Gastrocnemius medialis (tissue), 4 donors: Measurements from ENCODE around the gene TMPRSS9.

Experiments used
- POLR2A ChIP-seq, 2 donors: fragments of 450-650 bp; IDR thresholded peaks; one replicate each; pipeline ENCODE4 v1.6.1; 2017; ENCODE audit warnings: antibody characterized with exemption in 2 of 2, mild to moderate bottlenecking in 2 of 2, moderate library complexity in 2 of 2
- TF ChIP-seq, protein P1 (sequence below), 5 experiments: fragments of 450-650 bp in 3 of 5; fragments of 200-600 bp in 2 of 5; sonication (generic) in 2 of 5; IDR thresholded peaks in 4 of 5; conservative IDR thresholded peaks in 1 of 5; 1 replicate in 4 of 5; 2 replicates in 1 of 5; pipeline ENCODE4 v1.5.1; 2016 to 2019; ENCODE audit warnings: antibody characterized with exemption in 5 of 5, mild to moderate bottlenecking in 3 of 5, moderate library complexity in 3 of 5

DNA sequence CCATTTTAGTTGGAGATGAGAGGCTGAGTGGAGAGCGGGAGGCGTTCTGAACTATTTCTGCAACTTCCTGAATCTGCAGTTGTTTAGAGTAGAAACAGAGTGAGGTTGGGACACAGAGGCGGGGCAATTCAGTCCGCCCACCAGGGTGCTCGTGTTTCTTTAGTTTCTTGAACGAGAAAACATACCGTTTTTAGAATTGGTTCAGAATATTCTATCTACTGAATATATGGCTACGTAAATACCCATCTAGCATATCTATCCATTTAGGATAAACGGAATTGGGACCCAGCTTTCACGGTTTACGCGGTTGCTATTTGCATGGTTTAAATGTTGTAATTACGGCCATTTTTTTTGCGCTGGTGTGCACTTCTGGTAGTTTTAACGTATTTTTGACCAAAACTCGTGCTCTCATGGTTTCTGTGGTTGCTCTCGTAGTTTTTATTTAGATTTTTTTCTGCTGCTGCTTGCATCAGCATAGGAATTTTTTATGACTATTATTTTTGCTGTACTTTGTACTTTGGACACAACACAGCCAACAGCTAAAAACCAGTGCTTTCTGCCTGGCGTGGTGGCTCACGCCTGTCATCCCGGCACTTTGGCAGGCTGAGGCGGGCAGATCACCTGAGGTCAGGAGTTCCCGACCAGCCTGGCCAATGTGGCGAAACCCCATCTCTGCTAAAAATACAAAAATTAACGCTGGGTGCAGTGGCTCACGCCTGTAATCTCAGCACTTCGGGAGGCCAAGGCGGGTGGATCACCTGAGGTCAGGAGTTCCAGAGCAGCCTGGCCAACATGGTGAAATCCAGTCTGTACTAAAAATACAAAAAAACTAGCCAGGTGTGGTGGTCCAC lies 34.6 kb downstream of the TMPRSS9 start:
- TF ChIP-seq POLR2A (IDR thresholded peaks at IDR 0.05) = no peak
- TF ChIP-seq, protein P1, sequence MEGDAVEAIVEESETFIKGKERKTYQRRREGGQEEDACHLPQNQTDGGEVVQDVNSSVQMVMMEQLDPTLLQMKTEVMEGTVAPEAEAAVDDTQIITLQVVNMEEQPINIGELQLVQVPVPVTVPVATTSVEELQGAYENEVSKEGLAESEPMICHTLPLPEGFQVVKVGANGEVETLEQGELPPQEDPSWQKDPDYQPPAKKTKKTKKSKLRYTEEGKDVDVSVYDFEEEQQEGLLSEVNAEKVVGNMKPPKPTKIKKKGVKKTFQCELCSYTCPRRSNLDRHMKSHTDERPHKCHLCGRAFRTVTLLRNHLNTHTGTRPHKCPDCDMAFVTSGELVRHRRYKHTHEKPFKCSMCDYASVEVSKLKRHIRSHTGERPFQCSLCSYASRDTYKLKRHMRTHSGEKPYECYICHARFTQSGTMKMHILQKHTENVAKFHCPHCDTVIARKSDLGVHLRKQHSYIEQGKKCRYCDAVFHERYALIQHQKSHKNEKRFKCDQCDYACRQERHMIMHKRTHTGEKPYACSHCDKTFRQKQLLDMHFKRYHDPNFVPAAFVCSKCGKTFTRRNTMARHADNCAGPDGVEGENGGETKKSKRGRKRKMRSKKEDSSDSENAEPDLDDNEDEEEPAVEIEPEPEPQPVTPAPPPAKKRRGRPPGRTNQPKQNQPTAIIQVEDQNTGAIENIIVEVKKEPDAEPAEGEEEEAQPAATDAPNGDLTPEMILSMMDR (IDR thresholded peaks at IDR 0.05 in 4 of 5, conservative IDR thresholded peaks at IDR 0.05 in 1 of 5) = no peak
